ENCODE results near the gene BIN2.
"Not testable (repeated sequence)": the region's sequence is repeated elsewhere in the genome, so short reads cannot be mapped to it uniquely, and the experiment has no call there.

The BIN2 gene

GRCh38 chr12:51339750-51340149 is 15.8 kb upstream of the BIN2 start:
- no peaks in the 10 kb centered on the region for H3K9me2 ChIP-seq (replicated peaks; ENCODE audit: insufficient read depth, low read length)
- no peak overlapping the region for H3K4me3 ChIP-seq (ENCODE audit: low read length)
- peaks cover 4% of the 10 kb centered on the region; the same call in 1 of the 2 replicates for H3K4me1 ChIP-seq (ENCODE audit: low read length)
- no peak for DNase-seq
- no peak overlapping the region for H3K9ac ChIP-seq (ENCODE audit: low read length)
- H3F3A ChIP-seq (ENCODE audit: insufficient read depth, low read length) = no peaks in the 10 kb centered on the region
- no peak overlapping the region for H2AFZ ChIP-seq (ENCODE audit: low read length)
- no peak overlapping the region for H3K27ac ChIP-seq (ENCODE audit: low read length)
- no peaks in the 10 kb centered on the region for H3K79me2 ChIP-seq (ENCODE audit: low read length)
- H3K27me3 ChIP-seq (replicated peaks; ENCODE audit: insufficient read depth, low read length) = no peaks in the 10 kb centered on the region
- H4K20me1 ChIP-seq (ENCODE audit: insufficient read depth, low read length) = no peaks in the 10 kb centered on the region
- TF ChIP-seq EZH2phosphoT487 (IDR thresholded peaks at IDR 0.05; ENCODE audit: low read length) (no peak), CTCF (IDR thresholded peaks at IDR 0.05; ENCODE audit: low read length) (no peak), EZH2 (optimal IDR thresholded peaks at IDR 0.05; ENCODE audit: low read depth, low read length) (no peak)
- no peak overlapping the region for H3K4me2 ChIP-seq (ENCODE audit: low read depth, low read length)
- H3K9me3 ChIP-seq (replicated peaks; ENCODE audit: insufficient read depth, low read length) = no peaks in the 10 kb centered on the region
- no peaks in the 10 kb centered on the region for H3K36me3 ChIP-seq (replicated peaks; ENCODE audit: insufficient read depth, low read length)

GRCh38 chr12:51337336-51337735 is 13.4 kb upstream of the BIN2 start:
- not testable (repeated sequence) for H3K9me2 ChIP-seq (replicated peaks; ENCODE audit: insufficient read depth, low read length); H3K9me3 ChIP-seq (replicated peaks; ENCODE audit: insufficient read depth, low read length); H3K9ac ChIP-seq (ENCODE audit: low read length); H3K36me3 ChIP-seq (replicated peaks; ENCODE audit: insufficient read depth, low read length); H3K4me3 ChIP-seq (ENCODE audit: low read length); H3K27me3 ChIP-seq (replicated peaks; ENCODE audit: insufficient read depth, low read length); H4K20me1 ChIP-seq (ENCODE audit: insufficient read depth, low read length); H2AFZ ChIP-seq (ENCODE audit: low read length); H3F3A ChIP-seq (ENCODE audit: insufficient read depth, low read length); H3K27ac ChIP-seq (ENCODE audit: low read length); H3K4me1 ChIP-seq (ENCODE audit: low read length); DNase-seq; H3K79me2 ChIP-seq (ENCODE audit: low read length); H3K4me2 ChIP-seq (ENCODE audit: low read depth, low read length)

- H3K9ac ChIP-seq (ENCODE audit: low read length) = no peak overlapping the region
- H3K36me3 ChIP-seq (replicated peaks; ENCODE audit: insufficient read depth, low read length) = no peaks in the 10 kb centered on the region
- H2AFZ ChIP-seq (ENCODE audit: low read length) = no peak overlapping the region
- no peaks in the 10 kb centered on the region for H3K9me2 ChIP-seq (replicated peaks; ENCODE audit: insufficient read depth, low read length)
- no peaks in the 10 kb centered on the region for H4K20me1 ChIP-seq (ENCODE audit: insufficient read depth, low read length)
- H3F3A ChIP-seq (ENCODE audit: insufficient read depth, low read length) = no peaks in the 10 kb centered on the region
- no peak overlapping the region for H3K4me2 ChIP-seq (ENCODE audit: low read depth, low read length)
- no peaks in the 10 kb centered on the region for H3K27me3 ChIP-seq (replicated peaks; ENCODE audit: insufficient read depth, low read length)
- H3K79me2 ChIP-seq (ENCODE audit: low read length) = no peaks in the 10 kb centered on the region
- H3K9me3 ChIP-seq (replicated peaks; ENCODE audit: insufficient read depth, low read length) = no peaks in the 10 kb centered on the region
- no peak overlapping the region for H3K27ac ChIP-seq (ENCODE audit: low read length)
- DNase-seq = no peak
- no peak overlapping the region for H3K4me3 ChIP-seq (ENCODE audit: low read length)
- peaks cover under 1% of the 10 kb centered on the region; the same call in 1 of the 2 replicates for H3K4me1 ChIP-seq (ENCODE audit: low read length)
- TF ChIP-seq EZH2phosphoT487 (IDR thresholded peaks at IDR 0.05; ENCODE audit: low read length) (no peak), CTCF (IDR thresholded peaks at IDR 0.05; ENCODE audit: low read length) (no peak), EZH2 (optimal IDR thresholded peaks at IDR 0.05; ENCODE audit: low read depth, low read length) (no peak)
Observed at GRCh38 chr12:51335931-51336330, 12.0 kb upstream of the BIN2 start.

GRCh38 chr12:51334764-51335163 is 10.8 kb upstream of the BIN2 start:
- no peaks in the 10 kb centered on the region for H3K36me3 ChIP-seq (replicated peaks; ENCODE audit: insufficient read depth, low read length)
- H3F3A ChIP-seq (ENCODE audit: insufficient read depth, low read length) = no peaks in the 10 kb centered on the region
- H3K79me2 ChIP-seq (ENCODE audit: low read length) = no peaks in the 10 kb centered on the region
- no peak overlapping the region for H3K9ac ChIP-seq (ENCODE audit: low read length)
- no peaks in the 10 kb centered on the region for H3K27me3 ChIP-seq (replicated peaks; ENCODE audit: insufficient read depth, low read length)
- H3K4me1 ChIP-seq (ENCODE audit: low read length) = peaks cover 6% of the 10 kb centered on the region
- H4K20me1 ChIP-seq (ENCODE audit: insufficient read depth, low read length) = no peaks in the 10 kb centered on the region
- H2AFZ ChIP-seq (ENCODE audit: low read length) = no peak overlapping the region
- TF ChIP-seq EZH2 (optimal IDR thresholded peaks at IDR 0.05; ENCODE audit: low read depth, low read length) = no peak
- TF ChIP-seq EZH2phosphoT487 (IDR thresholded peaks at IDR 0.05; ENCODE audit: low read length) = no peak
- TF ChIP-seq CTCF (IDR thresholded peaks at IDR 0.05; ENCODE audit: low read length) = no peak
- DNase-seq = no peak
- no peaks in the 10 kb centered on the region for H3K9me3 ChIP-seq (replicated peaks; ENCODE audit: insufficient read depth, low read length)
- H3K27ac ChIP-seq (ENCODE audit: low read length) = no peak overlapping the region
- no peak overlapping the region for H3K4me2 ChIP-seq (ENCODE audit: low read depth, low read length)
- H3K4me3 ChIP-seq (ENCODE audit: low read length) = no peak overlapping the region
- H3K9me2 ChIP-seq (replicated peaks; ENCODE audit: insufficient read depth, low read length) = no peaks in the 10 kb centered on the region

Measured in MM.1S (cell line).